ENCODE results near the gene ERI3.

The ERI3 gene

GRCh38 chr1:44200336-44200735, 154.7 kb downstream of the ERI3 start:
- no peak for DNase-seq

GRCh38 chr1:44174630-44175029, 180.4 kb downstream of the ERI3 start:
- DNase-seq, result no peak

Data from NCI-H446 (cell line).